K562 (cell line): ENCODE data around the gene ZCCHC14. TPM values are rescaled to one million over a fixed set of nuclear protein-coding genes. Genes with fewer than 3 reads are reported as not detected.

Source experiments
- CXXC5 ChIP-seq: fragments of 250-450 bp; sonication (Bioruptor Pico); IDR thresholded peaks from 2 replicates; pipeline ENCODE4 v1.8.0; 2022; ENCODE audit warnings: inconsistent platforms, mild to moderate bottlenecking, moderate library complexity
- ELF2 ChIP-seq: fragments of 250-450 bp; sonication (Bioruptor Pico); IDR thresholded peaks from 2 replicates; pipeline ENCODE4 v1.5.0; 2021; ENCODE audit warnings: mild to moderate bottlenecking
- ESRRB ChIP-seq: fragments of 250-450 bp; sonication (Bioruptor Pico); IDR thresholded peaks from 2 replicates; pipeline ENCODE4 v1.5.0; 2020; ENCODE audit warnings: mild to moderate bottlenecking, moderate library complexity, borderline replicate concordance
- ETV1 ChIP-seq: fragments of 450-650 bp; conservative IDR thresholded peaks from 2 replicates; pipeline ENCODE4 v1.6.1; 2016; ENCODE audit warnings: missing genetic modification characterization, control low read depth, low read depth, missing compliant biosample characterization
- HNRNPUL1 ChIP-seq: fragments of 200-400 bp; formaldehyde crosslinking; IDR thresholded peaks from 2 replicates; pipeline ENCODE4 v1.6.1; 2017; ENCODE audit warnings: low read length
- MAZ ChIP-seq, 2 experiments: fragments of 450-650 bp in 1 of 2; sonication (generic) in 1 of 2; formaldehyde crosslinking; IDR thresholded peaks in 1 of 2; conservative IDR thresholded peaks in 1 of 2; 2 replicates each; pipeline versions ENCODE4 v1.4.0 to v1.5.0; 2020; ENCODE audit warnings: mild to moderate bottlenecking in 1 of 2, missing genetic modification reagents in 1 of 2
- MECOM ChIP-seq: fragments of 250-450 bp; sonication (Bioruptor Pico); IDR thresholded peaks from 2 replicates; pipeline ENCODE4 v1.8.0; 2022; ENCODE audit warnings: inconsistent platforms
- MTA3 ChIP-seq: fragments of 450-650 bp; formaldehyde crosslinking; IDR thresholded peaks from 2 replicates; pipeline ENCODE4 v1.6.1; 2017; ENCODE audit warnings: mild to moderate bottlenecking, borderline replicate concordance
- MXI1 ChIP-seq: IDR thresholded peaks from 2 replicates; pipeline ENCODE4 v1.6.1; 2011; ENCODE audit warnings: low read depth, mild to moderate bottlenecking, improper control_type of control experiment, low read length
- NR2F6 ChIP-seq: fragments of 450-650 bp; formaldehyde crosslinking; IDR thresholded peaks from 2 replicates; pipeline ENCODE4 v1.4.0; 2020; ENCODE audit warnings: mild to moderate bottlenecking
- NUFIP1 ChIP-seq: fragments of 450-650 bp; IDR thresholded peaks from 2 replicates; pipeline ENCODE4 v1.6.1; 2018; ENCODE audit not compliant: partially characterized antibody
- RBM15 ChIP-seq: fragments of 200-400 bp; formaldehyde crosslinking; IDR thresholded peaks from 2 replicates; pipeline ENCODE4 v1.6.1; 2018; ENCODE audit warnings: mild to moderate bottlenecking, low read length, moderate library complexity; ENCODE audit not compliant: insufficient read depth
- RFX5 ChIP-seq: IDR thresholded peaks from 2 replicates; pipeline ENCODE4 v1.6.1; 2011; ENCODE audit warnings: low read depth, mild to moderate bottlenecking, improper control_type of control experiment, low read length
- SIN3B ChIP-seq: fragments of 450-650 bp; IDR thresholded peaks from 2 replicates; pipeline ENCODE4 v1.6.1; 2017; ENCODE audit warnings: low read depth, mild to moderate bottlenecking, moderate library complexity
- SIX5 ChIP-seq, 2 experiments: IDR thresholded peaks; 2 replicates each; pipeline ENCODE4 v1.6.1; 2011; ENCODE audit warnings: low read length in 2 of 2, borderline replicate concordance in 1 of 2, low read depth in 1 of 2, mild to moderate bottlenecking in 1 of 2, moderate library complexity in 1 of 2; ENCODE audit not compliant: insufficient read depth in 1 of 2
- SNIP1 ChIP-seq: fragments of 450-650 bp; IDR thresholded peaks from 2 replicates; pipeline ENCODE4 v1.7.1; 2017; ENCODE audit warnings: low read depth, mild to moderate bottlenecking
- ZFPM2 ChIP-seq: fragments of 250-450 bp; sonication (Bioruptor Pico); IDR thresholded peaks from 2 replicates; pipeline ENCODE4 v1.5.1; 2022; ENCODE audit warnings: mild to moderate bottlenecking
- ZNF23 ChIP-seq: fragments of 250-450 bp; sonication (Bioruptor Pico); IDR thresholded peaks from 2 replicates; pipeline ENCODE4 v1.4.0; 2020; ENCODE audit warnings: mild to moderate bottlenecking
- ZNF311 ChIP-seq: fragments of 250-450 bp; sonication (Bioruptor Pico); IDR thresholded peaks from 2 replicates; pipeline ENCODE4 v1.4.0; 2020; ENCODE audit warnings: mild to moderate bottlenecking, moderate library complexity
- ZNF324 ChIP-seq: fragments of 250-450 bp; sonication (Bioruptor Pico); IDR thresholded peaks from 2 replicates; pipeline ENCODE4 v1.4.0; 2020; ENCODE audit warnings: mild to moderate bottlenecking
- ZNF507 ChIP-seq: conservative IDR thresholded peaks from 2 replicates; pipeline ENCODE4 v1.6.1; 2017; ENCODE audit warnings: missing genetic modification characterization, missing compliant biosample characterization
- ZNF551 ChIP-seq: fragments of 250-450 bp; sonication (Bioruptor Pico); IDR thresholded peaks from 2 replicates; pipeline ENCODE4 v1.5.0; 2021; ENCODE audit warnings: mild to moderate bottlenecking, moderate library complexity
- polyA plus RNA-seq, 8 experiments: library from polyadenylated mRNA; depleted of rRNA in 4 of 8; stranded (reverse) in 5 of 8; unstranded in 3 of 8; fragments of >200 nt; fragmentation: Nextera tagmentation in 2 of 8; fragmentation: Illumina TruSeq in 1 of 8; extraction: Ambion mirVana in 2 of 8; extraction: Trizol in 1 of 8; gene quantifications; 2 replicates each; pipeline versions ENCODE4 v1.2.1 to v1.2.3, GENCODE V29; 2011 to 2014; ENCODE audit warnings: inconsistent platforms in 1 of 8, missing spikeins in 1 of 8
- total RNA-seq, 7 experiments: library from RNA; depleted of rRNA in 6 of 7; stranded (reverse); fragments of >200 nt in 6 of 7; fragmentation: Illumina TruSeq in 2 of 7; extraction: Trizol in 2 of 7; gene quantifications; 2 replicates each; pipeline versions ENCODE4 v1.2.1 to v1.2.3, GENCODE V29; 2011 to 2021; ENCODE audit warnings: low replicate concordance in 1 of 7
- TF ChIP-seq, protein P1 (sequence below): fragments of 450-650 bp; IDR thresholded peaks from 2 replicates; pipeline ENCODE4 v1.6.1; 2016; ENCODE audit warnings: borderline replicate concordance
- TF ChIP-seq, protein P2 (sequence below): fragments of 450-650 bp; IDR thresholded peaks from 2 replicates; pipeline ENCODE4 v1.6.1; 2016; ENCODE audit warnings: missing biosample characterization, missing genetic modification characterization
- TF ChIP-seq, protein P3 (sequence below): sonication (generic); formaldehyde crosslinking; IDR thresholded peaks from 2 replicates; pipeline ENCODE4 v1.8.1; 2023; ENCODE audit warnings: mild to moderate bottlenecking, missing genetic modification reagents
- TF ChIP-seq, protein P4 (sequence below): fragments of 450-650 bp; IDR thresholded peaks from 2 replicates; pipeline ENCODE4 v1.6.1; 2016; ENCODE audit warnings: low read depth, mild to moderate bottlenecking, moderate library complexity

The ZCCHC14 gene
- total and polyA plus RNA-seq, 9 of the 15 experiments (the other 6 are each of a cell fraction or from before 2014, with no cell fraction given), result 1.5 to 12.4 (median 2.9) TPM

DNA sequence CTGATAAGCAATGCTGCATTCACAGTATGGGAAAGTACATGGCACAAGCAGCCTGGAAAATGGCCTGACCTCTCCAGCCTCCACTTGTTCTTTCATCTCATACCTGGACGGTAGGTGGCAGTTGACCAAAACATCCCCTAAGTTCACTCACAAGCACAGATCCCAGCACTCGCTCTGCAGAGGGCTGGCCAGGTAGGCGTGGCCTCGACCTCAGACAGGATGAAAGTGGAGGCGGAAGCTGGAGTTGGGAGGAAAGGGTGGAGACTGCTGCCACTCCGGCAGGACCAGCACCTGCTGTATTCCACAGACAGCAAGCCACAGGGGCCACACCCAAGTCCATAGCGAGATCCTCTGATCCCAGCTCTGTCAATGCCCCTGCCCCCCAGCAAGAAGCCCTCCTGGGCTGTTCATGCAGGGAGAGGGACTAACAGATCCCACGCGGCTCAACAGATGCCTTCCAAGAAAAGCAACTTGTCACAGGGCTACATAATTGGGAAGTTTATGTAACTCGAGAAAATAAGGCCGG, 31.3 kb downstream of the ZCCHC14 start (continued):
- TF ChIP-seq, protein P1, sequence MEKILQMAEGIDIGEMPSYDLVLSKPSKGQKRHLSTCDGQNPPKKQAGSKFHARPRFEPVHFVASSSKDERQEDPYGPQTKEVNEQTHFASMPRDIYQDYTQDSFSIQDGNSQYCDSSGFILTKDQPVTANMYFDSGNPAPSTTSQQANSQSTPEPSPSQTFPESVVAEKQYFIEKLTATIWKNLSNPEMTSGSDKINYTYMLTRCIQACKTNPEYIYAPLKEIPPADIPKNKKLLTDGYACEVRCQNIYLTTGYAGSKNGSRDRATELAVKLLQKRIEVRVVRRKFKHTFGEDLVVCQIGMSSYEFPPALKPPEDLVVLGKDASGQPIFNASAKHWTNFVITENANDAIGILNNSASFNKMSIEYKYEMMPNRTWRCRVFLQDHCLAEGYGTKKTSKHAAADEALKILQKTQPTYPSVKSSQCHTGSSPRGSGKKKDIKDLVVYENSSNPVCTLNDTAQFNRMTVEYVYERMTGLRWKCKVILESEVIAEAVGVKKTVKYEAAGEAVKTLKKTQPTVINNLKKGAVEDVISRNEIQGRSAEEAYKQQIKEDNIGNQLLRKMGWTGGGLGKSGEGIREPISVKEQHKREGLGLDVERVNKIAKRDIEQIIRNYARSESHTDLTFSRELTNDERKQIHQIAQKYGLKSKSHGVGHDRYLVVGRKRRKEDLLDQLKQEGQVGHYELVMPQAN, result peak; percentile 46; the same call in 1 of the 2 replicates
- TF ChIP-seq, protein P2, sequence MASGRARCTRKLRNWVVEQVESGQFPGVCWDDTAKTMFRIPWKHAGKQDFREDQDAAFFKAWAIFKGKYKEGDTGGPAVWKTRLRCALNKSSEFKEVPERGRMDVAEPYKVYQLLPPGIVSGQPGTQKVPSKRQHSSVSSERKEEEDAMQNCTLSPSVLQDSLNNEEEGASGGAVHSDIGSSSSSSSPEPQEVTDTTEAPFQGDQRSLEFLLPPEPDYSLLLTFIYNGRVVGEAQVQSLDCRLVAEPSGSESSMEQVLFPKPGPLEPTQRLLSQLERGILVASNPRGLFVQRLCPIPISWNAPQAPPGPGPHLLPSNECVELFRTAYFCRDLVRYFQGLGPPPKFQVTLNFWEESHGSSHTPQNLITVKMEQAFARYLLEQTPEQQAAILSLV (tag), result no peak
- no peak for TF ChIP-seq NR2F6 (CRISPR knock-in tag)
- TF ChIP-seq ZFPM2 (CRISPR knock-in tag), result no peak
- no peak for TF ChIP-seq ZNF23 (CRISPR knock-in tag)
- no peak for TF ChIP-seq ELF2 (CRISPR knock-in tag)
- TF ChIP-seq ETV1, result peak; percentile 49; the same call in 1 of the 2 replicates
- no peak for TF ChIP-seq ZNF324 (CRISPR knock-in tag)
- no peak for TF ChIP-seq MXI1
- TF ChIP-seq, protein P3, sequence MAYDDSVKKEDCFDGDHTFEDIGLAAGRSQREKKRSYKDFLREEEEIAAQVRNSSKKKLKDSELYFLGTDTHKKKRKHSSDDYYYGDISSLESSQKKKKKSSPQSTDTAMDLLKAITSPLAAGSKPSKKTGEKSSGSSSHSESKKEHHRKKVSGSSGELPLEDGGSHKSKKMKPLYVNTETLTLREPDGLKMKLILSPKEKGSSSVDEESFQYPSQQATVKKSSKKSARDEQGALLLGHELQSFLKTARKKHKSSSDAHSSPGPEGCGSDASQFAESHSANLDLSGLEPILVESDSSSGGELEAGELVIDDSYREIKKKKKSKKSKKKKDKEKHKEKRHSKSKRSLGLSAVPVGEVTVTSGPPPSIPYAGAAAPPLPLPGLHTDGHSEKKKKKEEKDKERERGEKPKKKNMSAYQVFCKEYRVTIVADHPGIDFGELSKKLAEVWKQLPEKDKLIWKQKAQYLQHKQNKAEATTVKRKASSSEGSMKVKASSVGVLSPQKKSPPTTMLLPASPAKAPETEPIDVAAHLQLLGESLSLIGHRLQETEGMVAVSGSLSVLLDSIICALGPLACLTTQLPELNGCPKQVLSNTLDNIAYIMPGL (CRISPR knock-in tag), result no peak
- no peak for TF ChIP-seq HNRNPUL1
- no peak for TF ChIP-seq SIX5 (IDR thresholded peaks at IDR 0.05; ENCODE audit: borderline replicate concordance in 1 of 2, insufficient read depth in 1 of 2, low read depth in 1 of 2, low read length in 2 of 2)
- no peak for TF ChIP-seq ZNF551 (CRISPR knock-in tag)
- TF ChIP-seq ZNF507 (tag), result no peak
- TF ChIP-seq RFX5, result no peak
- no peak for TF ChIP-seq SIN3B
- TF ChIP-seq SNIP1, result no peak
- peak in 1 of 2 experiments; percentile 36; a peak in 1 of 4 replicates for TF ChIP-seq MAZ (CRISPR knock-in tag; conservative IDR thresholded peaks at IDR 0.05 in 1 of 2, IDR thresholded peaks at IDR 0.05 in 1 of 2)
- TF ChIP-seq, protein P4, sequence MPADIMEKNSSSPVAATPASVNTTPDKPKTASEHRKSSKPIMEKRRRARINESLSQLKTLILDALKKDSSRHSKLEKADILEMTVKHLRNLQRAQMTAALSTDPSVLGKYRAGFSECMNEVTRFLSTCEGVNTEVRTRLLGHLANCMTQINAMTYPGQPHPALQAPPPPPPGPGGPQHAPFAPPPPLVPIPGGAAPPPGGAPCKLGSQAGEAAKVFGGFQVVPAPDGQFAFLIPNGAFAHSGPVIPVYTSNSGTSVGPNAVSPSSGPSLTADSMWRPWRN, result no peak
- peak; percentile 70; the same call in 1 of the 2 replicates for TF ChIP-seq MTA3
- TF ChIP-seq ZNF311 (CRISPR knock-in tag), result no peak
- TF ChIP-seq ESRRB (CRISPR knock-in tag), result no peak
- no peak for TF ChIP-seq MECOM (CRISPR knock-in tag)
- TF ChIP-seq CXXC5 (CRISPR knock-in tag), result no peak; the same call in 1 of the 2 replicates
- TF ChIP-seq RBM15, result no peak
- no peak for TF ChIP-seq NUFIP1
